Ishikawa (cell line): ENCODE measurements around the gene BEAN1.

ENCODE experiments used
- CEBPB ChIP-seq: IDR thresholded peaks from 2 replicates; pipeline ENCODE4 v1.6.1; 2012
- CREB1 ChIP-seq: IDR thresholded peaks from 2 replicates; pipeline ENCODE4 v1.6.1; 2012; ENCODE audit warnings: low read depth
- EGR1 ChIP-seq: IDR thresholded peaks from 2 replicates; pipeline ENCODE4 v1.6.1; 2012
- EP300 ChIP-seq: IDR thresholded peaks from 2 replicates; pipeline ENCODE4 v1.6.1; 2012; ENCODE audit warnings: borderline replicate concordance
- FOXM1 ChIP-seq: IDR thresholded peaks from 2 replicates; pipeline ENCODE4 v1.6.1; 2012; ENCODE audit warnings: low read depth, borderline replicate concordance
- NFIC ChIP-seq: IDR thresholded peaks from 2 replicates; pipeline ENCODE4 v1.6.1; 2012
- RAD21 ChIP-seq: IDR thresholded peaks from 2 replicates; pipeline ENCODE4 v1.6.1; 2012; ENCODE audit warnings: low read depth
- REST ChIP-seq: IDR thresholded peaks from 2 replicates; pipeline ENCODE4 v1.6.1; 2012; ENCODE audit warnings: low read depth, mild to moderate bottlenecking
- TAF1 ChIP-seq: IDR thresholded peaks from 2 replicates; pipeline ENCODE4 v1.6.1; 2012; ENCODE audit warnings: low read depth, mild to moderate bottlenecking
- TCF12 ChIP-seq: IDR thresholded peaks from 2 replicates; pipeline ENCODE4 v1.6.1; 2012; ENCODE audit warnings: low read depth
- TEAD4 ChIP-seq: IDR thresholded peaks from 2 replicates; pipeline ENCODE4 v1.6.1; 2012
- YY1 ChIP-seq: IDR thresholded peaks from 2 replicates; pipeline ENCODE4 v1.6.1; 2012; ENCODE audit warnings: low read depth
- ZBTB7A ChIP-seq: IDR thresholded peaks from 2 replicates; pipeline ENCODE4 v1.6.1; 2012; ENCODE audit warnings: low read depth
- TF ChIP-seq, protein P1 (sequence below): IDR thresholded peaks from 2 replicates; pipeline ENCODE4 v1.6.1; 2012
- TF ChIP-seq, protein P2 (sequence below): IDR thresholded peaks from 2 replicates; pipeline ENCODE4 v1.6.1; 2012

The BEAN1 gene

GRCh38 chr16:66438536-66438935, 11.4 kb downstream of the BEAN1 start:
- no peak for TF ChIP-seq YY1
- no peak for TF ChIP-seq NFIC
- TF ChIP-seq, protein P1, sequence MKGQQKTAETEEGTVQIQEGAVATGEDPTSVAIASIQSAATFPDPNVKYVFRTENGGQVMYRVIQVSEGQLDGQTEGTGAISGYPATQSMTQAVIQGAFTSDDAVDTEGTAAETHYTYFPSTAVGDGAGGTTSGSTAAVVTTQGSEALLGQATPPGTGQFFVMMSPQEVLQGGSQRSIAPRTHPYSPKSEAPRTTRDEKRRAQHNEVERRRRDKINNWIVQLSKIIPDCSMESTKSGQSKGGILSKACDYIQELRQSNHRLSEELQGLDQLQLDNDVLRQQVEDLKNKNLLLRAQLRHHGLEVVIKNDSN: no peak
- TF ChIP-seq EGR1: no peak
- TF ChIP-seq RAD21: no peak
- TF ChIP-seq CREB1: no peak
- TF ChIP-seq EP300: no peak
- TF ChIP-seq TCF12: no peak
- no peak for TF ChIP-seq CEBPB
- no peak for TF ChIP-seq FOXM1
- TF ChIP-seq, protein P2, sequence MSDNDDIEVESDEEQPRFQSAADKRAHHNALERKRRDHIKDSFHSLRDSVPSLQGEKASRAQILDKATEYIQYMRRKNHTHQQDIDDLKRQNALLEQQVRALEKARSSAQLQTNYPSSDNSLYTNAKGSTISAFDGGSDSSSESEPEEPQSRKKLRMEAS: no peak
- TF ChIP-seq ZBTB7A: no peak
- TF ChIP-seq REST: no peak
- TF ChIP-seq TEAD4: no peak
- no peak for TF ChIP-seq TAF1

- TF ChIP-seq TAF1: no peak
- TF ChIP-seq, protein P2: no peak
These were observed 12.1 kb downstream of the BEAN1 start for GRCh38 chr16:66439051-66439730.

DNA sequence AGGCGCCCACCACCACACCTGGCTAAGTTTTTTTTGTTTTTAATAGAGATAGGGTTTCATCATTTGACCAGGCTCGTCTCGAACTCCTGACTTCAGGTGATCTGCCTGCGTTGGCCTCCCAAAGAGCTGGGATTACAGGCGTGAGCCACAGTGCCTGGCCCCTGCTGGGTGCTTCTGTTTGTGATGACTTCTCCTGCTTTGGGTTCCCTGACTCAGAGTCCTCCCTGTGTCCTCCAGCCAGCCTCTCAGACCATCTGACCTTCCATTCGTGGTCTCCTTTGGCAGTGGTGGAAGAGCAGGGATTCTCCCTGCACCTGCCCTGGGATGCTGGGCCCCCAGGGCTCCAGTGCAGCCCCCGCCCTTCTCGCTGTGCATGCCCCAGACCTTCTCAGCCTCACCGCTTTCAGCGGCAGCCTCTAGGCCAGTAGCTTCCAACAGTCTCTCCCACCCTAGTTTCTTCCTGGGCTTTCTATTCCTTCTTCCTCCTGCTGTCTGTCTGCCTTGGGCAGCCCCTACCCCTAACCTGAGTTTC, 13.2 kb downstream of the BEAN1 start:
- TF ChIP-seq EP300 (no peak), CEBPB (no peak), TEAD4 (no peak), RAD21 (no peak), YY1 (no peak), REST (no peak), TAF1 (no peak), EGR1 (no peak), ZBTB7A (no peak)
- TF ChIP-seq, protein P2: no peak

GRCh38 chr16:66440970-66441369, 13.9 kb downstream of the BEAN1 start:
- no peak for TF ChIP-seq CREB1
- no peak for TF ChIP-seq EP300
- no peak for TF ChIP-seq REST
- TF ChIP-seq EGR1: no peak

DNA sequence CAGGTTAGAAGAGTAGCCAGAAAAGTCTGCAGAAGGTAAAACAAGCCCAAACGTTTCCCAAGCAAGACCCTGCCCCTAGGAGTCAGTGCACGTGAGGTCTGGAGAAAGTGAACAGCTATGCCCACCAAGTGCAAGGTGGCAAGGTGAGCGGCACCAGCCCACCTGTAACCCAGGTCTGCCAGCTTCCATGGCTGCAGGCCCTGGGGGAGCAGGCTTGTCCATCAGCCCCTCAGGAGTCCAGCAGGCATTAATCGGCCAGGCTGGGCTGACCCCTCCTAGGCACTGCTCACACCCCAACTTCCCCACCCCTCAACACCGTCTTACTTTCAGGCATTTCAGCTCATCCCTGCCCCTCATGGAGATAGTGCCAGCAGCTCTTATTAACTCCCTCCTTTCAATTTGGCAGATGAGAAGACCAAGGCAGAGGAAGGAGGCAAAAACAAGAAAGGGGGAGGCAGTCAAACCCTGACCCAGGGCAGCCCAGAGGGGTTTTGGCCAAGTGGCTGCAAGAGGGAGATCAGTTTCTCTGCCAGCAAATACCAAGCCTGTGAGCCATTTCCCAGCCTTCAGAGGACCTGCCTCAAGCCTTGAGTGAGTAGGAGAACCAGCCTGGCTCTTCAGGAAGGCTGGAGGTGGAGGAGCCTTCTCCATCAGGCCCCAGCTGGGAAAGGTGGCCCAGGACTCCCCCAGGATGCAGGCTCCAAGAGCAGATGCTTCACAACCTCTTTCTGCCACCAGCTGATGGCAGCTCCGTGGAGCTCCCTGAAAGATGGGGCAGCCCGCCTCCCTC, 14.7 kb downstream of the BEAN1 start:
- TF ChIP-seq REST (no peak), YY1 (no peak), TAF1 (no peak), TEAD4 (no peak), NFIC (no peak), RAD21 (no peak), FOXM1 (no peak), EGR1 (no peak), CREB1 (no peak), EP300 (no peak), ZBTB7A (no peak), CEBPB (no peak), TCF12 (no peak)
- TF ChIP-seq, protein P2: no peak
- TF ChIP-seq, protein P1: no peak
